ENCODE data around the gene FOXN3.

The FOXN3 gene

DNA sequence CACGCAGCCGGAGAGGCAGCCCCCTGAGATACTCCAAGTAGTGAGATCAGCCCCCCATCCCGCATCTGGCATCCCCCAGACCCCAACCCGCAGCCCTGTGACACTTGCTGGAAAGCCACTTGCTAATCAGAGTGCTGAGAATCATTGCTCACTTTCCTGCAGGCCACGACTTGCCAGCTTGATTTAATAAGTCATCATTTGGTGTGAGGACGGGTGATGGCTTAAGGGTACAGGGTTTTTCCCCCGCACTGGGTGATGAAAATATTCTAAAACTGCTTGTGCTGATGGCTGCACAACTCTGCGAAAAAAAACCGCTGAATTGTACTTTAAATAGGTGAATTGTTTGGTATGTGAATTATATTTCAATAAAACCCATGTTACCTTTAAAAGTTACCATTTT lies 171.2 kb downstream of the FOXN3 start:
- no peak for DNase-seq

DNA sequence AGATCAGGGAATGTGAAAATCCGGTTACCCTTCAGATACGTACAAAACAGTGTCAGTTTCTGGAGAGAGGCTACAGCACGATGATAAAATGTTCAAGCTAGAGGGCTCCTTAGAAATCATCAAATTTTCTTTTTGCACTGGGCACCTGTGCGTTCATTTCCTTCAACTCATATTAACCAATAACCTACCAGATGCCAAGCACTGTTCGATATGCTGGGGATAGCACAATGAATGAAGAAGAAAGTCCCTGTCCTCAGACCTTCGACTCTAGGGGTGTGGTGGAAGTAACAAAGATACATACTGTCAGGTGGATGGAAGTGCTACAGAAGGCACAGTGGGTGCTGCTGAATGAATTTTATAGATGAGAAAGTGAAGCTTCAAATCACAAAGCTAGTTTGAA lies 172.3 kb downstream of the FOXN3 start:
- DNase-seq = no peak

- no peak for DNase-seq
Measured at GRCh38 chr14:89243741-89244140, 173.3 kb downstream of the FOXN3 start.

DNA sequence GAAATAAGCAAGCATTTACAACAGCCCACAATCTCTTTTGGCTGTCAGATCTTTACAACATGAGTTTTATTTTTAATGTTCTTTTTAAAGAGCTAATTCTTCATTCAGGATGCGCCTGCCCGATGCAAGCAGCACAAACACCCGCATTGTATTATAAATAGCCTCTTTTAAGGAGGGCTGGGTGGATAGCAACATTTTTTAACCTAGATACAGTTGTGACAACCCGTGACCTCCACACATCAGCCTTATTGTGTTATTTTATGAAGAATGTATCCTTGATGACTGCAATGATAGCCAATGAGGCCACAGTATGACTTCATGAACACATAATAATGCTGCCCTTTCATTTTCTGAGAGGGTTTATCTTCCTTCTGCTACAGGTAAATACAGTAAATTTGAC lies 173.7 kb downstream of the FOXN3 start:
- no peak for DNase-seq

GRCh38 chr14:89242652-89243279 lies 174.3 kb downstream of the FOXN3 start:
- DNase-seq = no peak

DNA sequence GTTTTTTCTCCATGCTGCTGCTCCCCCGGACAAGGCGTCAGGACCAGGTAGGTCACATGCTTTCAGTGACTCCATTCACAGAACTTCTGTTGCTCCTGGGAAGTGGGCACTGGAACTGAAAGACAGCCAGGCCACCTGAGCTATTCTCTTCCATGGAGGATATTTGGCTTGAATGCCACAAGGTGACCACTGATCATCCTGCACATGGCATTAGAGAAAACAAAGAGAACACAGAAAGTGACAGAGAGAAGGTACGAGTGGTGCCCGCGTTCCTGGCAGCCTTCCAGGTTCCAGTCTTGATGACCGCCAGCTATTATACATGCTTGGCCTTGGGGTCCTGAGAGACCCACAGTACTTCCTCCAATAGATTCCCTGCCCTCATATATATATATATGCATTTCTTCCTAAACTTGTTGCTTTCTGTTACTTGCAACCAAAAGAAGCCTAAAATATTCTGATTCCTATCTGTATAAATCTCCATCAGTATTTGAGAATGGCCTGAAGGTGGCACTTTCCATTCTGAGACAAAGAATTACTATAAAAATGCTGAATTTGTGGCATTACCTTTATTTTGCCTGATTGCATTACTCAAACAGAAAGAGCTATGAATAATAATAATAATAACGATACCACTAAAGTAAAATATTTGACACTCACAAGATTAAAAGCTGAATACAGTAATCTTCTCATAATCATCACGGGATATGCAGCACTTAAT lies 174.9 kb downstream of the FOXN3 start:
- DNase-seq = peak; percentile 32

DNA sequence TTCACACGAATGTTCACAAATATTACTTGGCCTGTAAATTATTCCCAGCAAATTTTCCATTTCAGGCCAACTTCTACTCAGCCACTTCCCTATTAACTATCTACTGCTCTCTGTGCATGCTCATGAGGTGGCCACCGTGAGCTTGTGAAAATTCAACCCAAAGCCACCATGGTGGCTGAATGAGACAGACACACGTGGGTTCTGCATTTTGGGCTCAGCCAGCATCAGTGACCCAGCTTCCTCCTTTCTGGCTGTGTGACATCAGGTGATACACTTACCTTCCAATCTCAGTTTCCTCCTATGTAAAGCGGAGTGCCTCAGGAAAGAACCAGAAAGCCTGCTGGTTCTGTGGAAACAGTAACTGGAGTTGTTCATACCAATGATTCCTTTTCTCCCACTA lies 175.8 kb downstream of the FOXN3 start:
- DNase-seq = no peak

GRCh38 chr14:89240414-89240813 lies 176.6 kb downstream of the FOXN3 start:
- no peak for DNase-seq

GRCh38 chr14:89239023-89239422 lies 178.0 kb downstream of the FOXN3 start:
- no peak for DNase-seq

- DNase-seq = no peak
Measured at GRCh38 chr14:89237921-89238529, 179.0 kb downstream of the FOXN3 start.

GRCh38 chr14:89236851-89237250 lies 180.2 kb downstream of the FOXN3 start:
- DNase-seq = no peak

- DNase-seq = no peak
Measured at GRCh38 chr14:89233184-89233583, 183.8 kb downstream of the FOXN3 start.

DNA sequence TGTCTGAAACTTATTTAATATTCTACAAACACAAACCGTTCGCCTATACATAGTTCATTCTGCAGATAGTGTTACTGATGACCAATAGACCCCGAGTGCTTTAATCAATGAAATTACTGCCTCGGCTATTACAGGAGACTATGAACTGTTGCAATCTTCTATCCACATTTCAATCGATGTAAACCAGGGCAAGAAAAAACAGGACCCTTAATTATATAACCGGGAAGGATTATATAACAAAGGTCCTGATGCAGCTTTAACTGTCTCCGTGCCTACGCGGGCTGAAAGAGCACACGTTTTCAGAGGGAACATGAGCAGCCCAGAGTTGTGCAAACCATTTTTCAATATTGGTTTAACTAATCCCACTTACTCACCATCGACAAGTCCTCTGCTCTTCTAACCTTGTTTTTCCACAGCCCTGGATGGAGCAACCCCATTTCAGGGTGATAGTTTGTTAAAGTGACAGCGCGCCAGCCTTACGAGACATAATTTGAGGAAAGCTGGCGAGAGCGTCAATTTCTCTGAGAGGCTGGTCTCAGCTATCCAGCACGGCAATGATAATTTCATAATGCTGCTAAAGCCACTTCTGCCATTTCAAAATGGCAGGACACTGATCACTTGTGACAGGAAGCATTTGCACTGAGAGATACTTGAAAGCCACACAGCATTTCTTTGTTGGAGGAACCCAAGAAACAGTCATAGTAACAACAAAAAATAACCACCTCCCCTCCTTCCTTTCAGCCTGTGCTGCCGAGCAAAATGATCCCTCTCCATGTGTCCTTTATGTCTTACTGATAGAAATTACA lies 184.6 kb downstream of the FOXN3 start:
- no peak for DNase-seq

GRCh38 chr14:89231426-89232113 lies 185.5 kb downstream of the FOXN3 start:
- DNase-seq = no peak

GRCh38 chr14:89228921-89229639 lies 188.0 kb downstream of the FOXN3 start:
- no peak for DNase-seq

DNA sequence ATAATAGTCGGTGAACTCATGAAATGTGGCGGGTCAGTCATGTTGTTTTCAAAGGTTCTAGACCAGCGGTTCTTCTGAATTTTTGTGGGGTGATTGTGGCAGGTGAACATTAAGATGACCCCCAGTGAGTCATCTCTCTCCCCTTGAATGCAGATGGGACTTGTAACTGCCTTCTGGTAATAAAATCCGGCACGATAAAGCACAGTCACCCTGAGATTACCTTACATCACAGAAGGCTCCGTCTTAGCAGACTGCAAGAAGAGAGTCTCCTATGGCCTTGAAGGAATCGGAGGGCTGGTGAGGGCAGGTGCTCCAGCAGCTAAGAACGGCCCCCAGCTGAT lies 189.6 kb downstream of the FOXN3 start:
- DNase-seq = no peak

GRCh38 chr14:89226801-89227495 lies 190.1 kb downstream of the FOXN3 start:
- DNase-seq = no peak

- no peak for DNase-seq
Measured at GRCh38 chr14:89225607-89226006, 191.4 kb downstream of the FOXN3 start.

GRCh38 chr14:89221109-89221810 lies 195.8 kb downstream of the FOXN3 start:
- DNase-seq = peak; percentile 61

DNA sequence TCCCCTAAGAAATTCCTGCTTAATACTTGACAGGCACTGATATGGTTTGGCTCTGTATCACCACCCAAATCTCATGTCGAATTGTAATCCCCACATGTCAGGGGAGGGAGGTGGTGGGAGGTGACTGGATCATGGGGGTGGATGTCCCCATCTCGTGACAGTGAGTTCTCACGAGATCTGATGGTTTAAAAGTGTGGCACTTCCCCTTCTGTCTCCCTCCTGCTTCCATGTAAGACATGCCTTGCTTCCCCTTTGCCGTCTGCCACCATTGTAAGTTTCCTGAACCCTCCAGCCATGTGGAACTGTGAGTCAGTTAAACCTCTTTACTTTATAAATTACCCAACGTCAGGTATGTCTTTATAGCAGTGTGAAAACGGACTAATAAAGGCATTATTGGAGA lies 198.0 kb downstream of the FOXN3 start:
- no peak for DNase-seq

- DNase-seq = no peak
Measured at GRCh38 chr14:89217891-89218290, 199.1 kb downstream of the FOXN3 start.
